Heart left ventricle (tissue), 13 donors: ENCODE data around the gene ACMSD.

ENCODE experiments used
- CTCF ChIP-seq, 12 donors: fragments of 200-600 bp; sonication (generic) in 4 of 12; IDR thresholded peaks; one replicate each; pipeline versions ENCODE4 v1.5.0 to v1.8.0; 2018 to 2022; ENCODE audit warnings: antibody characterized with exemption in 12 of 12, mild to moderate bottlenecking in 5 of 12
- POLR2A ChIP-seq, 2 donors: fragments of 450-650 bp; IDR thresholded peaks; one replicate each; pipeline ENCODE4 v1.6.1; 2017; ENCODE audit warnings: antibody characterized with exemption in 2 of 2, mild to moderate bottlenecking in 2 of 2, moderate library complexity in 2 of 2
- donor health status: ischemic (EF 13 %, LVEDD 7.1; RV severe dilation, severe dysfunction).
- donor health status: DM: no; HTN: yes; CAD: no.
- donor health status: DM: no; HTN: no; CAD: no.
- donor health status: ischemic (EF 25% LVEDD 6.9; RV normal size, moderate dysfunction).
- donor health status: ischemic (EF 25% LVEDD 5.7; RV mildly dilated, moderate dysfunction).
- donor health status: ischemic (EF 35%, LVEDD 5.7; RV mildly dilated, moderate dysfunction).
- donor health status: nonischemic (EF 11% LVEDD 7.7; RV severe dilation, severe dysfunction).
- donor health status: DM: yes; HTN: yes; CAD: no.
- donor health status: PGD.
- donor health status: ischemic (EF 29% LVEDD 5.4; RV normal size, mild dysfunction).
- donor health status: nonischemic (EF 23%, LVEDD 6.1; RV moderate dilation, normal function).

GRCh38 chr2:134912361-134912760 is 73.9 kb downstream of the ACMSD start:
- no peak for TF ChIP-seq POLR2A (IDR thresholded peaks at IDR 0.05)
- TF ChIP-seq CTCF (IDR thresholded peaks at IDR 0.05): no peak
